HFFc6 (cell line): ENCODE results near the gene GCA. TPM values are rescaled to one million over a fixed set of nuclear protein-coding genes. Genes with fewer than 3 reads are reported as not detected.

ENCODE experiments used
- DNase-seq: peaks from one replicate; pipeline ENCODE4 v3.0.0-alpha.2; 2018
- H3K27ac Mint-ChIP-seq: 2 replicates; pipeline ENCODE4 v1.8.0; 2020; ENCODE audit warnings: mild to moderate bottlenecking, mixed read lengths
- H3K27me3 Mint-ChIP-seq: 2 replicates; pipeline ENCODE4 v1.8.0; 2021; ENCODE audit warnings: mild to moderate bottlenecking, moderate library complexity, mixed read lengths; ENCODE audit not compliant: insufficient read depth
- H3K36me3 Mint-ChIP-seq: 2 replicates; pipeline ENCODE4 v1.8.0; 2021; ENCODE audit warnings: low read depth, mixed read lengths
- H3K4me1 Mint-ChIP-seq: 2 replicates; pipeline ENCODE4 v1.8.0; 2020; ENCODE audit warnings: low read depth, mixed read lengths
- H3K4me3 Mint-ChIP-seq: 2 replicates; pipeline ENCODE4 v1.8.0; 2020; ENCODE audit warnings: mild to moderate bottlenecking, moderate library complexity, mixed read lengths
- H3K9me3 Mint-ChIP-seq: 2 replicates; pipeline ENCODE4 v1.8.0; 2020; ENCODE audit warnings: mild to moderate bottlenecking, mixed read lengths
- CTCF ChIP-seq: fragments of 200-600 bp; sonication (generic); IDR thresholded peaks from 2 replicates; pipeline ENCODE4 v1.5.0; 2021; ENCODE audit warnings: antibody characterized with exemption, mild to moderate bottlenecking
- total RNA-seq, 6 experiments: library from RNA; stranded (reverse); fragmentation: NEBNext Ultra II Directional; extraction: Animal tissue kit (Norgen Biotek cat#: 25700); gene quantifications; 2 replicates in 1 of 6; 3 replicates in 5 of 6; pipeline ENCODE4 v1.2.3, GENCODE V29; 2021

GCA gene
- total RNA-seq, 6 experiments from 2014 or later = 0.20 to 0.29 (median 0.28) TPM; not detected in 2

DNA sequence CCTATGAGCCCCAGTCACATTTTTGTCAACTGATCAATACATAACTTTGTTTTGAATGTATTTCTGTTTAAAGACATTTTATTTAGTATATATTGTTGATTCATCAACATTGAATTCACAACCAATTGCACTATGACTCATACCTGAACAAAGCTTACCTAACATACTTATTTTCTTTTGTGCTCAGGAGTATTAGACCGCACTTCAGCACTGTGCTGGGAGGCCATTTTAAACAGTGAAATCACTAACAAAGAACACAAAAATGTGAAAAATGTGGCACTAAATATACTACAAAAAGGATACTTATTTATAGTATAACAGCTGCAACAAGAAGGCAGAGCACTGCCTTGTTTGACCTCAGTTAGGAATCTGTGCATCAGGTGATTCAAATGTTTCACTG lies 13.1 kb upstream of the GCA start:
- Mint-ChIP-seq H3K9me3 (no peaks in the 10 kb centered on the region), H3K27me3 (peaks cover 9% of the 10 kb centered on the region; the same call in 1 of the 2 replicates), H3K36me3 (no peaks in the 10 kb centered on the region), H3K4me1 (peaks cover 5% of the 10 kb centered on the region; the same call in 1 of the 2 replicates), H3K27ac (no peak overlapping the region), H3K4me3 (no peak overlapping the region)
- DNase-seq = no peak
- TF ChIP-seq CTCF = no peak

DNA sequence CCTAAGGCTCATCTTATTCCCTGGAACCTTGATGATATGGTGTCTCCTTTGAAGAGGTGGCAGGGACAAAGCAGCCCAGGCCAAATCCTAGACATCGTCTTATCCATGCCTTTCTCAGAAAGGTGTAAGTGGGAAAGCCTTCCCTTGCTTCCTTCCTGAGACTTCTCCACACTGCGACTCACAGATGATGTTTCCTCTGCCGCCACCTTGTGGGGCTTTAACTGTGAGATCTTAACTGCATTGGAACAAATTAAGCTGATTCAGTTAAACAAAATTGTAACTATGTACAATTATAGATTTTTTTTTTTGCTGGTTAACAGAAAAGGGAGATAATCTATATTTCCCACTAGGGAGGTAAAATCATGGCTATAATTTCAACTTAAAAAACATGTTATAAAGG lies 10.0 kb upstream of the GCA start:
- H3K27ac Mint-ChIP-seq = no peak overlapping the region
- H3K4me1 Mint-ChIP-seq = peaks cover 5% of the 10 kb centered on the region; the same call in 1 of the 2 replicates
- H3K36me3 Mint-ChIP-seq = no peaks in the 10 kb centered on the region
- peak; percentile 27 for DNase-seq
- H3K27me3 Mint-ChIP-seq = peaks cover 2% of the 10 kb centered on the region; the same call in 1 of the 2 replicates
- no peak overlapping the region for H3K4me3 Mint-ChIP-seq
- no peaks in the 10 kb centered on the region for H3K9me3 Mint-ChIP-seq
- TF ChIP-seq CTCF = peak; percentile 72

DNA sequence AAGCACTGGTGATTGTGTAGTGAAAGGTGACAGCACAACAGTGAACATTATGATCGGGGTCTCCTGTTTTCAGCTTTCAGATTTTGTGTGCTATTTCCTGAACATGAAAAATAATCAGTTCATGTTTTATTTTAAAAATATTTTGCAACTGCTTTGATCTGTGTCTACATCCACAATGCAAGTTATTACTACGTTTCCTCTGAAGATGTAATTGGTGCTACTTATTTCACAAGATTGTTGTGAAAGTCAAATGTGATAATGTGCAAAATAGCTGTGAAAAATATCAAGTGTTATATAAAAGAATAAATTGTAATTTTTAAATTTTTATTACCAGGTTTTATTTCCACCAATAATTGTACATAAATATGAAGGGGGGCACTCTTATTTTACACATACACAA lies 6.1 kb upstream of the GCA start:
- no peak overlapping the region for H3K4me3 Mint-ChIP-seq
- TF ChIP-seq CTCF = no peak

GRCh38 chr2:162340822-162341221 lies 3.1 kb upstream of the GCA start:
- TF ChIP-seq CTCF = no peak
- no peak overlapping the region for H3K4me3 Mint-ChIP-seq
- H3K36me3 Mint-ChIP-seq = peaks cover 4% of the 10 kb centered on the region; the same call in 1 of the 2 replicates
- peaks cover 4% of the 10 kb centered on the region; the same call in 1 of the 2 replicates for H3K9me3 Mint-ChIP-seq
- peaks cover 10% of the 10 kb centered on the region; the same call in 1 of the 2 replicates for H3K27me3 Mint-ChIP-seq
- peaks cover 6% of the 10 kb centered on the region for H3K4me1 Mint-ChIP-seq
- no peak for DNase-seq
- H3K27ac Mint-ChIP-seq = no peak overlapping the region

More for the DNA sequence above, 6.1 kb upstream of the GCA start:
- Mint-ChIP-seq H3K27ac (no peak overlapping the region), H3K9me3 (no peaks in the 10 kb centered on the region), H3K36me3 (no peaks in the 10 kb centered on the region), H3K4me1 (no peaks in the 10 kb centered on the region), H3K27me3 (peaks cover 4% of the 10 kb centered on the region; the same call in 1 of the 2 replicates)
- DNase-seq = no peak

DNA sequence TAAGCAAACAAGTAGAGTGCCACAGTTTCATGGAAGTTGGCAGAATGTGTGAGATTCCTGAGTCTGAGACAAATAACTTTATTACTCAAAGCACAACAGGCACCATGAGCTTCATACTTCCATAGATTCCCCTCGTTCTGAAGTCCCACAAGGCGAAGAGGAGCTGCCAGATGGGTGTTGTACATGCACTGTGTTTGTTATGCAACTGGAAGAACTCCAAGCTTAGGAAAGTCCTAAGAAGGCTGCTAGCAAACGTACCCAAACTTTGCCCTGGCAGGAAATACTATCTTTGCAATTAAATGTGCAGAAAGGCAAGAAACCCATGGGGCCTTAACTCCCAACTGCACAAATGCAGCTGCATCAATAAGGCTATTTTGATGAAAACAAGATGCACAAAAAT lies 1.6 kb upstream of the GCA start:
- Mint-ChIP-seq H3K4me1 (peaks cover 6% of the 10 kb centered on the region), H3K4me3 (no peak overlapping the region), H3K36me3 (peaks cover 4% of the 10 kb centered on the region; the same call in 1 of the 2 replicates), H3K9me3 (peaks cover 4% of the 10 kb centered on the region; the same call in 1 of the 2 replicates), H3K27me3 (peaks cover 10% of the 10 kb centered on the region; the same call in 1 of the 2 replicates), H3K27ac (no peak overlapping the region)
- TF ChIP-seq CTCF = no peak
- no peak for DNase-seq
